ENCODE data around the gene MIA2. TPM values are rescaled to one million over a fixed set of nuclear protein-coding genes. Genes with fewer than 3 reads are reported as not detected.

The MIA2 gene
- total RNA-seq, 6 experiments from 2014 or later: 58.7 to 90.8 (median 73.6) TPM

DNA sequence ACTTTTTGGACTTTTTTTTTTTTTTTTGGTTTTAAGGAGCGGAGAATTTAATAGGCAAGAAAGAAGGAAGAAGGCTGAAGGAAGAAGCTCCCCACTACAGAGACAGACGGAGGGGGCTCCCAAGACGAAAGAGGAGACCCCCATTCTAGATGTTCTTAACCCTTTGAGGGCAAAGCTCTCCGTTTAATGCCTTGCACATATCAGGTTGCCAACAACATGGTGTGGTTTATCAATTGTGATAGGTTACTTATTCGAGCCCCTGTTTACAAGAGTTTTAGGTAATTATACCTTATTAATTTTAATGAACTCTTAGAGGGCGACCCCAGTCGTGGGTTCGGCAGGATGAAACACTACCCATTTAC, 199.7 kb downstream of the MIA2 start:
- Histone ChIP-seq H3K4me3 (peak overlapping the region; percentile 61 to 90 (median 89)), H3K4me1 (peaks cover 0 to 20% (median 7%) of the 10 kb centered on the region in 4 donors), H3K27ac (peak overlapping the region; percentile 88 to 100 (median 99)), H3K27me3 (no peaks in the 10 kb centered on the region), H3K9me3 (no peaks in the 10 kb centered on the region), H3K36me3 (no peaks in the 10 kb centered on the region)
- 4% methylated on average over 8 of the region's 8 CpGs for whole genome bisulfite sequencing (ENCODE audit: insufficient coverage, low coverage, low lambda C conversion rate, missing lambda C conversion rate)
- no peak for DNase-seq
- intact Hi-C loops (cut with DNase I): no loop called here
- ATAC-seq: no peak
- no peak for TF ChIP-seq POLR2A (IDR thresholded peaks at IDR 0.05)
- TF ChIP-seq, protein P1, sequence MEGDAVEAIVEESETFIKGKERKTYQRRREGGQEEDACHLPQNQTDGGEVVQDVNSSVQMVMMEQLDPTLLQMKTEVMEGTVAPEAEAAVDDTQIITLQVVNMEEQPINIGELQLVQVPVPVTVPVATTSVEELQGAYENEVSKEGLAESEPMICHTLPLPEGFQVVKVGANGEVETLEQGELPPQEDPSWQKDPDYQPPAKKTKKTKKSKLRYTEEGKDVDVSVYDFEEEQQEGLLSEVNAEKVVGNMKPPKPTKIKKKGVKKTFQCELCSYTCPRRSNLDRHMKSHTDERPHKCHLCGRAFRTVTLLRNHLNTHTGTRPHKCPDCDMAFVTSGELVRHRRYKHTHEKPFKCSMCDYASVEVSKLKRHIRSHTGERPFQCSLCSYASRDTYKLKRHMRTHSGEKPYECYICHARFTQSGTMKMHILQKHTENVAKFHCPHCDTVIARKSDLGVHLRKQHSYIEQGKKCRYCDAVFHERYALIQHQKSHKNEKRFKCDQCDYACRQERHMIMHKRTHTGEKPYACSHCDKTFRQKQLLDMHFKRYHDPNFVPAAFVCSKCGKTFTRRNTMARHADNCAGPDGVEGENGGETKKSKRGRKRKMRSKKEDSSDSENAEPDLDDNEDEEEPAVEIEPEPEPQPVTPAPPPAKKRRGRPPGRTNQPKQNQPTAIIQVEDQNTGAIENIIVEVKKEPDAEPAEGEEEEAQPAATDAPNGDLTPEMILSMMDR (IDR thresholded peaks at IDR 0.05): no peak

DNA sequence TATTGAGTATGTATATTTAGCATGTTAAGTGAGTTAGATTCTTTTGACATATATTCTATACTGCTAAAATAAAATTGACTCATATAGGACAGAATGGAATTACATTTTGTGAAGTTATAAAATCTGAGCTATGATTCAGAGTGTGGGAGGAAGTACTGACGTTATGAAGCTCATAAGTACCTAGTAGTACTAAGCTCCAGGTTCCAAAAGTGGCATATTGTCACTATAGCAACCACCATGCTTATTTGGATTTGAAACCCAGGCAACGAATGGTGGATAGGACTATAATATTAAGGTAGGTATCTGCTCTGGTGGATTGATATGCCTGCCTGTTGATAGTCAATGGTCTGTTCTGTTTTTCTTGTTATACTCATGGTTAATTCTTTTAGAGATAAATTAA, 200.7 kb downstream of the MIA2 start:
- intact Hi-C loops (cut with DNase I): no loop called here
- no peak overlapping the region for H3K27ac ChIP-seq
- H3K9me3 ChIP-seq: no peaks in the 10 kb centered on the region
- no peak overlapping the region for H3K4me3 ChIP-seq
- DNase-seq (no peak), ATAC-seq (no peak)
- H3K36me3 ChIP-seq: no peaks in the 10 kb centered on the region
- no peak for TF ChIP-seq POLR2A (IDR thresholded peaks at IDR 0.05)
- no peaks in the 10 kb centered on the region for H3K27me3 ChIP-seq
- WGBS (ENCODE audit: insufficient coverage, low coverage, low lambda C conversion rate, missing lambda C conversion rate): 95% methylated on average over 2 of the region's 2 CpGs
- peaks cover 0 to 19% (median 7%) of the 10 kb centered on the region in 4 donors for H3K4me1 ChIP-seq

DNA sequence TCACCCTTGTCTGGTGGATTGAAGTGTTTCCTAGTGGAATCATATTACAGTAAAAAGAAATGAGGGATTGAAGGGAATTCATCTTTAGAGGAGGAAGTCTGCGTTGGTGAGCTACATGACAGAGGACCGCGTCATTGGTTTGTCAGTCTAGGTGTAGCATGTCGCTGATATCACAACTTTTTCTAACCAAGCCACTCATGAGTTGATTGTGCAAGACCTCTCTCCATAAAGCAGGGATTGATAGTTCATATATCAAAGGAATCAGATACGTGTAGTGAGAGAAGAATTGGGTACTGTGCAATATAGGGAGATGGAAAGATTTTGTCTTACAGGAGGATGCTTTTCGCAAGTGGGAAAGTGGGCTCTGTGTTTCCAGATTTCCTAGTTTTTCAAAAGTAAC, 201.5 kb downstream of the MIA2 start:
- Histone ChIP-seq H3K4me3 (no peak overlapping the region), H3K9me3 (no peaks in the 10 kb centered on the region), H3K27ac (no peak overlapping the region), H3K27me3 (no peaks in the 10 kb centered on the region), H3K36me3 (no peaks in the 10 kb centered on the region), H3K4me1 (peaks cover 0 to 11% (median 5%) of the 10 kb centered on the region in 4 donors)
- no peak for ATAC-seq
- 86% methylated on average over 6 of the region's 6 CpGs for WGBS (ENCODE audit: insufficient coverage, low coverage, low lambda C conversion rate, missing lambda C conversion rate)
- TF ChIP-seq, protein P1 (IDR thresholded peaks at IDR 0.05): no peak
- TF ChIP-seq POLR2A (IDR thresholded peaks at IDR 0.05): no peak
- intact Hi-C loops (cut with DNase I): no loop called here
- DNase-seq: no peak

Other genes with a start within 250 kb of the MIA2 start
- 100 to 1,000 TPM in 2 of 6 experiments, 10 to 100 TPM in 4; 69.2 to 107 (median 88.1) TPM for gene SEC23A, start 130.7 kb upstream of the MIA2 start, total RNA-seq
- gene GEMIN2, start 119.6 kb upstream of the MIA2 start, total RNA-seq: 1 to 10 TPM; 3.4 to 9.9 (median 6.0) TPM
- 10 to 100 TPM; 11.4 to 26.9 (median 15.1) TPM for gene TRAPPC6B, start 63.6 kb upstream of the MIA2 start, total RNA-seq
- gene PNN, start 58.7 kb upstream of the MIA2 start, total RNA-seq: 10 to 100 TPM; 12.2 to 42.0 (median 23.8) TPM
- 1 to 10 TPM; 4.3 to 6.0 (median 5.2) TPM for gene FBXO33, start 198.5 kb downstream of the MIA2 start, total RNA-seq

All from right lobe of liver (tissue), 6 donors.